GM19023 (cell line): ENCODE data around the gene RIPOR3.
A peak's percentile ranks its signal among the peaks of the same experiment; 100 is the strongest.
"Not testable (repeated sequence)": the region's sequence is repeated elsewhere in the genome, so short reads cannot be mapped to it uniquely, and the experiment has no call there.

Experiments used
- ATAC-seq: cut with Tn5 transposase; IDR thresholded peaks from one replicate; pipeline ENCODE4 v1.9.1; 2021; ENCODE audit warnings: mild to moderate bottlenecking, moderate library complexity; ENCODE audit not compliant: unreplicated experiment

The RIPOR3 gene

GRCh38 chr20:50559856-50560638 is 131.3 kb downstream of the RIPOR3 start:
- ATAC-seq: no peak

DNA sequence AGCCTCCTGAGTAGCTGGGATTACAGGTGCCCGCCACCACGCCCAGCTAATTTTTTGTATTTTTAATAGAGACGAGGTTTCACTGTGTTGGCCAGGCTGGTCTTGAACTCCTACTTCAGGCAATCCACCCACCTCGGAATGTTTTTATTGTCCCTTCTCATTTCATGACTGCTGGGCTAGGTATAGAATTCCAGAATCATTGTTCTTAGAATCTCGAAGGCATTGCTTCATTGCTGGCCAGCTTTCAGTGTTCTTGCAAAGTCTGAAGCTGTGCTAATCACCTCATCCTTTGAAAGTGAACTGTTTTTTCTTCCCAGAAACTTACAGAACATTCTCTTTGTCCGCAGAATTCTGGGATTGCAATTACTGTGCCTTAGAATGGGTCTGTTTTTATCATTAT is 132.2 kb downstream of the RIPOR3 start:
- ATAC-seq: no peak

GRCh38 chr20:50558483-50558925 is 132.8 kb downstream of the RIPOR3 start:
- no peak for ATAC-seq

- ATAC-seq: no peak
Measured at GRCh38 chr20:50557549-50558134, 133.7 kb downstream of the RIPOR3 start.

DNA sequence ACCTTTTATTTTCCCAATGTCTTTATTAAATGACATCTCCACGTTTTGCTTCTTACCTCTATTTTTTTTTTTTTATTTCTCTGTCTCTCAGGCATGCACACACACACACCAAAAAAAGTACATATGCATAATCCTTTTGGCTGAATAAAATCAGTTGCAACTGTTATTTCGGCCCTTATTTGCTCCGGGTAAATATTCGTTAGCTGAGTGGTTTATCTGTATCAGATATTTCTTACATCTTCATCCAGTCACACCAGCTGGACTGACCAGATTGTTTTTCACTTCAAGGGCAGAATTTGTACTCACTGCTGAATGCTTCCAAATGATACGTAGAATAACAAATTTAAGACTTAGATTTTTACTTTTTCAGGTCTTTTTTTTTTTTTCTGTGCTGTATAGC is 135.7 kb downstream of the RIPOR3 start:
- ATAC-seq: no peak

DNA sequence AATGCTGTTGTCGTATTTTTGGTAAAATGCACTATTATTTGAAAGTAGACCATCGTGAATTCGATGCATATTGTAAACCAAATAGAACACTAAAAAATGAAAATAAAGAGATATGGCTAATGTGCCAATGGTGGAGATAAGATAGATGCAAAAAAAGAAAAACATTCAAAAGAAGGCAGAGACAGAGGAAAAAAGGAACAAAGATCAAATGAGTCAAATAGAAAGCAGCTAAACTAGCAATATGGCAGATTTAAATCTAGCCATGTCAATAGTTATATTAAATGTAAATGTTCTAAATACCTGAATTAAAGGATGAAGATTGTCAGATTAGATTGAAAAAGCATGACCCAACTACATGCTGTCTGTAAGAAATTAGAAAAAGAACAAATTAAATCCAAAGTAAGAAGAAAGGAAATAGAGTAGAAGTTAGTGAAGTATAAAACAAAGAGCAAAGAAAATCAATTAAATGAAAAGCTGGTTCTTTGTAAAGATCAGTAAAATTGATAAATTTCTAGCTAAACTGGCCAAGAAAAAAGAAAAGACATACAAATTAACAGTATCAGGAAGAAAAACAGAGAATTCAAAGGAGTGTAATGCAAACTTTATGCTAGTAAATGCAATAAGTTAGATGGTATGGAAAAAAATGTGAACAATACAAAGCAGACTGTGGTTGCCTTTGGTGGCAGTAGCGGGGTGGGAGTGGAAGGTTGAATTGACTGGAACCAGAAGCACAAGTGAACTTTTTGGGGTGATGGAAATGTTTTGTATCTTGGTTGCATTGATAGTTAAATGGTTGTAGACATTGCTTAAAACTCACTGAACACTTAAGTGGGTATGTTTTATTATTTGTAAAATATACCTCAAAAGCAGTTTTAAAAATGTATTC is 136.4 kb downstream of the RIPOR3 start:
- no peak for ATAC-seq

GRCh38 chr20:50552979-50553378 is 138.4 kb downstream of the RIPOR3 start:
- ATAC-seq: no peak

DNA sequence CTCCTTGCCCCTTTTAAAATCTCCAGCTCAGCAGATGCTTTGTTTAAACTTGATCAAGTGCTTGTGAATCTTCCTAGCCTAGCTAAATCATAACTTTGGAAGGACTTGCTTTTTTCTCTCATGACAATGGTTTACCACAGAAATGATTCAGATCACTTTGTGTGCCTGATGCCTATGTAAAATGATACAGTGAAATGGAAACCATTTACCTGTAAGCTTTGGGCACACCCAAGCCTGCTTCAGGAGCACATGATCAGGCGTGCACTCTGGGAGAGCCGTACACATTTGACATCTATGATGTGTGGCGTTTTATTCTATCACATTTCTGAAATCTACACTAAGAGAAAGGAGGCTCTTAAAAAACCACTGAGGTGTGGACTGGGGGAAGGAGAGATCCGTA is 140.1 kb downstream of the RIPOR3 start:
- ATAC-seq: no peak

- ATAC-seq: no peak
Measured at GRCh38 chr20:50550531-50550930, 140.8 kb downstream of the RIPOR3 start.

- ATAC-seq: no peak
Measured at GRCh38 chr20:50548396-50548795, 142.9 kb downstream of the RIPOR3 start.

- no peak for ATAC-seq
Measured at GRCh38 chr20:50547964-50548363, 143.4 kb downstream of the RIPOR3 start.

GRCh38 chr20:50546729-50547314 is 144.5 kb downstream of the RIPOR3 start:
- ATAC-seq: peak; percentile 48

DNA sequence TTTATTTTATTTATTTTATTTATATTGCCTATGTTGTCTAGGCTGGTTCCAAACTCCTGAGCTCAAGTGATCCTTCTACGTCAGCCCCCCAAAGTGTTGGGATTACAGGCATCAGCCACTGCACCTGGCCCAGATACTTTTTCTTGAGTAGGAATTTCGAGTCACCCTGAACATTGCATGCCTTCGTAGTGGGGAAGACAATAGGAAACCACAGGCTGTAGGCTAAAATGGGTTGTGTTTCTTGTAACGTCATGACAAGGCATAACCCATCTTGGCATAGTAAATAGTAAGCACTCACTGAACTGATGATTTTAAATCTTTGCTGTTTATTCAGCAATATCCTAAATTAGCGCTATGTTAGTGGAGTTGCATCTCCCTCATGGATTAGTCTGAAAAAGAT is 146.2 kb downstream of the RIPOR3 start:
- no peak for ATAC-seq

- ATAC-seq: no peak
Measured at GRCh38 chr20:50543326-50543725, 148.0 kb downstream of the RIPOR3 start.

- ATAC-seq: no peak
Measured at GRCh38 chr20:50541606-50542041, 149.7 kb downstream of the RIPOR3 start.

- no peak for ATAC-seq
Measured at GRCh38 chr20:50540620-50541605, 150.4 kb downstream of the RIPOR3 start.

GRCh38 chr20:50539798-50540197 is 151.5 kb downstream of the RIPOR3 start:
- not testable (repeated sequence) for ATAC-seq

GRCh38 chr20:50538276-50538675 is 153.1 kb downstream of the RIPOR3 start:
- ATAC-seq: no peak

DNA sequence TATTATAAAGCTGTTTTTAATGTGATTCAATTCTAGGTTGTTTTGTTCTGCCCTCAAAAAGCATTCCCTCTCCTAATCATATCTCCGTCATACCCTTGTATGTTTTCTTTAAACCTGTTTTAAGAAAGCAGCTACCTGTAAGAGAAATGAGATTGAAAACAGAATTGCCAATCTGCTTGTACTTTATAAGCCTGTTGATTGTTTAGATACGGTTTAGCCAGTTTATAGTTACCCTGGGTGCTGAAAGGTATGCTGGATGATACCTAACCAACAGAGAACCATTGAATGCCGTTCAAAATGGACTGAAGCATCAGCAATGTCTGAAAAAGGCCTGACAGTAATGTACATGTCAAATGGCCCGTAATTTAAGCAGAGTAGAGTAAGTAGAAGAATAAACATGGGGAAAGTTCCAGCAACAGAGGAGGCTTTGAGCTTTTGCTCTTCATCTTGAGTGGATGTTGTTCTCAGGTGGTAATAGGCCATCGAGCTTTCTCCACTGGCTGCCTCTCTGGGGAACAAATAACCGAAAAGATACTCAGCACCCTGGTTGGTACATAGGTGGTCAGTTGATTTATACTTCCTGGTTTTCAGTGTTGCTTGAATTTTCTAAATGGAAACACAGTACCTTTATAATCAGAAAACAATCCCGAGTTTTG is 153.7 kb downstream of the RIPOR3 start:
- no peak for ATAC-seq
